Thyroid gland (tissue), 4 donors: Measurements from ENCODE around the gene CFAP157.

Source experiments
- POLR2A ChIP-seq, 2 donors: fragments of 450-650 bp; IDR thresholded peaks; one replicate each; pipeline ENCODE4 v1.6.1; 2017; ENCODE audit warnings: antibody characterized with exemption in 2 of 2, mild to moderate bottlenecking in 2 of 2, moderate library complexity in 1 of 2
- TF ChIP-seq, protein P1 (sequence below), 6 experiments: fragments of 200-600 bp in 3 of 6; fragments of 450-650 bp in 3 of 6; sonication (generic) in 3 of 6; IDR thresholded peaks; one replicate each; pipeline ENCODE4 v1.5.1; 2016 to 2019; ENCODE audit warnings: antibody characterized with exemption in 6 of 6, mild to moderate bottlenecking in 2 of 6, inconsistent platforms in 1 of 6, moderate library complexity in 1 of 6

DNA sequence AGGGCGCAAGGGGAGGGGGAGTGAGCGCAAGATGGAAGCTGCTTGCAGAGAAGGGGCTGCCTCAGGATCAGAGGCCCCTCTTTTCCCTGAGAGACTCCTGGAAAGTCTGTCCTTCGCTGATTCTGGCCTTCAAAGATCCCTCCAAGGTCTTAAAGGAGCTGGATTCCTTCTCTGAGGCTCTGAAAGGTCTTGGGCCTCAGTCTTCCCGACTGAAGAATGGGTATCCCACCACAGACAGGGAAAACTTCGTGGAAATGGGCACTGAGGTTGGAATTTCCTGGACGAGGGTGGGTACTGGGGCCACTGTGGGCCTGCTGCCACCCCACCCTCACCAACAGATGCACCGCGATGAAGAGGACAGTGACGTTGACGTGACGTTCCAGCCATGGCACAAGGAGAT is 5.6 kb downstream of the CFAP157 start:
- TF ChIP-seq POLR2A (IDR thresholded peaks at IDR 0.05) = no peak
- TF ChIP-seq, protein P1, sequence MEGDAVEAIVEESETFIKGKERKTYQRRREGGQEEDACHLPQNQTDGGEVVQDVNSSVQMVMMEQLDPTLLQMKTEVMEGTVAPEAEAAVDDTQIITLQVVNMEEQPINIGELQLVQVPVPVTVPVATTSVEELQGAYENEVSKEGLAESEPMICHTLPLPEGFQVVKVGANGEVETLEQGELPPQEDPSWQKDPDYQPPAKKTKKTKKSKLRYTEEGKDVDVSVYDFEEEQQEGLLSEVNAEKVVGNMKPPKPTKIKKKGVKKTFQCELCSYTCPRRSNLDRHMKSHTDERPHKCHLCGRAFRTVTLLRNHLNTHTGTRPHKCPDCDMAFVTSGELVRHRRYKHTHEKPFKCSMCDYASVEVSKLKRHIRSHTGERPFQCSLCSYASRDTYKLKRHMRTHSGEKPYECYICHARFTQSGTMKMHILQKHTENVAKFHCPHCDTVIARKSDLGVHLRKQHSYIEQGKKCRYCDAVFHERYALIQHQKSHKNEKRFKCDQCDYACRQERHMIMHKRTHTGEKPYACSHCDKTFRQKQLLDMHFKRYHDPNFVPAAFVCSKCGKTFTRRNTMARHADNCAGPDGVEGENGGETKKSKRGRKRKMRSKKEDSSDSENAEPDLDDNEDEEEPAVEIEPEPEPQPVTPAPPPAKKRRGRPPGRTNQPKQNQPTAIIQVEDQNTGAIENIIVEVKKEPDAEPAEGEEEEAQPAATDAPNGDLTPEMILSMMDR (IDR thresholded peaks at IDR 0.05) = no peak
